GM12873 (cell line): ENCODE results near the gene NETO2.

Source experiments
- CTCF ChIP-seq: IDR thresholded peaks from 2 replicates; pipeline ENCODE4 v1.5.1; 2012; ENCODE audit warnings: low read depth, mild to moderate bottlenecking, moderate library complexity, low read length, control low read depth; ENCODE audit not compliant: insufficient read depth; ENCODE audit errors: missing control alignments

The NETO2 gene

GRCh38 chr16:47127541-47127940 is 16.2 kb downstream of the NETO2 start:
- no peak for TF ChIP-seq CTCF

- TF ChIP-seq CTCF: no peak
Measured at GRCh38 chr16:47125757-47126156, 18.0 kb downstream of the NETO2 start.

GRCh38 chr16:47113130-47113529 is 30.6 kb downstream of the NETO2 start:
- TF ChIP-seq CTCF: no peak

- peak; percentile 22 for TF ChIP-seq CTCF
Measured at GRCh38 chr16:47110939-47111338, 32.8 kb downstream of the NETO2 start.

GRCh38 chr16:47109361-47109760 is 34.4 kb downstream of the NETO2 start:
- TF ChIP-seq CTCF: no peak

GRCh38 chr16:47096297-47096696 is 47.4 kb downstream of the NETO2 start:
- no peak for TF ChIP-seq CTCF

- no peak for TF ChIP-seq CTCF
Measured at GRCh38 chr16:47084198-47084597, 59.5 kb downstream of the NETO2 start.
